ENCODE results near the gene ARPP21. TPM values are rescaled to one million over a fixed set of nuclear protein-coding genes. Genes with fewer than 3 reads are reported as not detected.

The ARPP21 gene
- total and polyA plus RNA-seq, 5 experiments from 2014 or later, result not detected

DNA sequence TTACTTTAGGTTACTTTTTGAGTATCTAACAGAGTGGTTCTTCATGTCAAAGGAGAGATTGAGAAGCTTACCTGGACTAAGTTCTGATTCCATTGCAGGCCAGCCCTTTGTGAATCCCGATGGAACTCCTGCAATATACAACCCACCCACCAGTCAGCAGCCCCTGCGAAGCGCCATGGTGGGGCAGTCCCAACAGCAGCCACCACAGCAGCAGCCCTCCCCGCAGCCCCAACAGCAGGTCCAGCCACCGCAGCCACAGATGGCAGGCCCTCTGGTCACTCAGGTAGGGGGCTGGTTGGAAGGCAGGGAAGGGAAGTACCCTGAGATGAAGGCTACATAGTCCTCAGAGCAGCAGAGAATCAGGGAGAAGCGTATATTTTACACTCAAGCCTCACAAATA is 97.8 kb downstream of the ARPP21 start:
- H3K4me1 Mint-ChIP-seq, result peaks cover 0 to 7% (median 0%) of the 10 kb centered on the region in 4 donors
- POLR2A ChIA-PET, result no interaction called here
- no peak overlapping the region for H3K27ac Mint-ChIP-seq
- no peak overlapping the region for H3K4me3 Mint-ChIP-seq
- ATAC-seq, result no peak
- no peak for DNase-seq
- H3K27me3 Mint-ChIP-seq, result no peaks in the 10 kb centered on the region
- no peaks in the 10 kb centered on the region for H3K36me3 Mint-ChIP-seq
- H3K9me3 Mint-ChIP-seq, result no peaks in the 10 kb centered on the region

DNA sequence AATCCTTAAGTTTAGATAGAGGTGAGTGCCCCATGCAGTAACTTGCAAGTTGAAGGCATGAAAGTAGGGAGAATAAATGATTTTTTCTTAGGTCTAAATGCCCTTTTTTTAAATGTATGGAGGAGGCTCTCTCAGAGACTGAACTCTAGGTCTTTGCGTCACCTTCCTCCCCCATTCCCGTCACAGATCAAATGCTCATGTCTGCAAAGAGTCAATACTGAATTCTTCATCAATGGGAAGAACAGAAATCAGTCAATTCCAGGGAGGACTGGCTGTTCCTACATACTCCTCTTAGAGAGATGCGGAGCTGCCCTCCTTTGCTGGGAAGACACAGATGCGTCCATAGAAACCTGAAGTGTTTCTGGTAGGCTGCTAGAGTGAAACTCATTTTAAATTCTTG is 98.2 kb downstream of the ARPP21 start:
- Mint-ChIP-seq H3K27ac (no peak overlapping the region), H3K36me3 (no peaks in the 10 kb centered on the region), H3K4me1 (peaks cover 0 to 7% (median 0%) of the 10 kb centered on the region in 4 donors), H3K9me3 (no peaks in the 10 kb centered on the region), H3K27me3 (no peaks in the 10 kb centered on the region), H3K4me3 (no peak overlapping the region)
- no peak for DNase-seq
- ATAC-seq, result no peak
- POLR2A ChIA-PET, result no interaction called here

DNA sequence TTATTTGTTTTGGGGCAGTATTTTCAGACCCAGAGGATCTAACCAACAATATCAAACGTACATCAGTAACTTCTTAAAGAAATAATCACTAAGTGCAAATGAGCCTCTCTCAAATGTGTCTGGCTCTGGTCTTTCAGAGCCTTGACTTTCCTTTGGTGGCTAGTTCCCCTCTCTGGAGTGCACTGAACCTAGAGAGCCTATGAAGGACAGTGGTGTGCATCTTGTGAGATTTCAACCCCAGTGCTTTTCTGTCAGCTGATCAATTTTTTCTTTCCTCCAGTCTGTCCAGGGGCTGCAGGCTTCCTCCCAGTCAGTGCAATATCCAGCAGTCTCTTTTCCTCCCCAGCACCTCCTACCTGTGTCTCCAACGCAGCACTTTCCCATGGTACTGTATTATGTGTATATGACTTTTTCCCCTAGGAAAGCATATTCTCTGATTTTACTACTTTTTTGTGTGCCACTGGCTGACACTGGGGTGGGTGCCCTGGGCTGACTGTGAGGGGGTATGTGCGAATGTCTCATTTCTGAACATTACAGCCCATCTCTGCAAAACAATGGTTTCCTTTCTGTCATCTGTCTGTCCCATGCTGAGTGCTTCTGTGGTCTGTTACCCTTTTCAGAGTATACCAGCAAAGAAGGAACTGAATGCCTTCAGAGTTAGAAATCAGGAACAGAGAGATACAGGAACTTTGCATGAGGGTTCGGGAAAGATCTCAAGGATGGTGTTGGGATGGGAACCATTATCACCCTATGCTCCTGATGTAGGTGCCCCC is 98.8 kb downstream of the ARPP21 start:
- Mint-ChIP-seq H3K4me3 (no peak overlapping the region), H3K36me3 (no peaks in the 10 kb centered on the region), H3K9me3 (no peaks in the 10 kb centered on the region), H3K27ac (no peak overlapping the region), H3K4me1 (peaks cover 0 to 7% (median 0%) of the 10 kb centered on the region in 4 donors), H3K27me3 (no peaks in the 10 kb centered on the region)
- ATAC-seq (no peak), DNase-seq (no peak)
- POLR2A ChIA-PET, result no interaction called here

DNA sequence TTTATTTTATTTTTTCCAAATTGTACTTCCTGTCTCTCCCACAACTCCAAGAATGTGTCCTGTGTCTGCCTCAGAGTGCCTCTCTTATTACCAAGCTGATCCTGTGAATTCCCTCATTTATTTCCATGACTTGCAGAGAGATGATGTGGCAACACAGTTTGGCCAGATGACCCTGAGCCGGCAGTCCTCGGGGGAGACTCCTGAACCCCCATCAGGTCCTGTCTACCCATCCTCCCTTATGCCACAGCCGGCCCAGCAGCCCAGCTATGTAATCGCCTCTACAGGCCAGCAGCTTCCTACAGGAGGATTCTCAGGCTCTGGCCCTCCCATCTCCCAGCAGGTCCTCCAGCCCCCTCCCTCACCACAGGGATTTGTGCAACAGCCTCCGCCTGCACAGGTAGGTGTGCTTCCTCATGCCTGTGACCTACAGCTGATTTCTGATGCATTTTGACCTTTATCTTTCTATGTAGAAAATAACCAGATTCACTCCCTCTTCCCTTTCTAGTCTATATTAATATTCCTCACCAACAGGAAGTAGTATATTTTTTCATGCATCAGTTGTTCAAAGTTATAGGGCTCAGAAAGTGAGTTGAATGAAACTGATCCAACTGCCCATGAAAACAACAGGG is 100.0 kb downstream of the ARPP21 start:
- no peak overlapping the region for H3K4me3 Mint-ChIP-seq
- no peaks in the 10 kb centered on the region for H3K36me3 Mint-ChIP-seq
- no peaks in the 10 kb centered on the region for H3K27me3 Mint-ChIP-seq
- DNase-seq (no peak), ATAC-seq (no peak)
- H3K27ac Mint-ChIP-seq, result no peak overlapping the region
- no peaks in the 10 kb centered on the region for H3K9me3 Mint-ChIP-seq
- POLR2A ChIA-PET, result no interaction called here
- peaks cover 0 to 7% (median 0%) of the 10 kb centered on the region in 4 donors for H3K4me1 Mint-ChIP-seq

DNA sequence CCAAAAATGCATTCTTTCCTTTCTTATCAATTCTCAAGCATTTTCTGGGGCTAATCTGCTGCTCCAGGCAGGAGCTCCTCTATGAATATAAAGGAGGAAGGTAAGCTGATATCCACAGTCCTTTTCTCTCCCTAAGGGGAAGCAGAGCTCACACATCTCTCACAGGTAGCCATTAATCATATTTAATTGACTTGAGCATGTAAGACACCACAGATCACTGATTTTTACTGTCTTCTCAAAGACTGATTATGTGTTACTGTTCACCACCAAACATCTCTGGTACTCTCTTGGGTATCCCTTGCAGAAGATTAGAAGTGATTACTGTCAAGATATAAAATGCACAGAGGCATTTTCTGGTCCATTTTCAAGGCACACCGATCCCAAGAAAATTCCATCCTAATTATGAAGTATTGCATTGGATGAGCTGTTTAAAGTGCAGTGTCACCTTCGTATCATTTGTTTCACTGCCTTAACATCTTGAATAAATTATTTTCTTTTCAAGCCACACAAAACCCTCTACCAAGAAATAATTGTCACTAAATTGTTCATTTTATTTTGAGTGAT is 100.7 kb downstream of the ARPP21 start:
- POLR2A ChIA-PET, result no interaction called here
- no peaks in the 10 kb centered on the region for H3K9me3 Mint-ChIP-seq
- H3K4me3 Mint-ChIP-seq, result no peak overlapping the region
- H3K27ac Mint-ChIP-seq, result no peak overlapping the region
- peaks cover 0 to 7% (median 0%) of the 10 kb centered on the region in 4 donors for H3K4me1 Mint-ChIP-seq
- H3K27me3 Mint-ChIP-seq, result no peaks in the 10 kb centered on the region
- no peak for DNase-seq
- no peaks in the 10 kb centered on the region for H3K36me3 Mint-ChIP-seq
- ATAC-seq, result no peak

DNA sequence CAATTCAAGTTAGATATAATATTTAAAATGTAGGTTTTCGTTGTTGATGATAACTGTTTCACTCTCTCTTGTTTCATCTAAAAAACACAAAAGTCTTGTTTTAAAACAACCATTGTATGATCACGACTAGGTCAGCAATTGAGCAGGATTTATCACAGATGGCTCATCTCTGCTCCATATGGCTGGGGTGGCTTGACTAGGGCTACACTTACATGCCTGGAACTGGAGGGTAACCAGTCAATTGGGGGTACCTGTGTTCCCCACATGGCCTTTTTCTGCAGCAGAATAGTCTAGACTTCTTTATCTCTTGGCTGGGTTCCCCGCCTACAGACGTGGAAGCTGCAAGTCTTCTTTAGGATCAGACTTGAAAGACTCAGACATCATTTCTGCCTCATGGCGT is 103.9 kb downstream of the ARPP21 start:
- ATAC-seq (no peak), DNase-seq (no peak)
- no peaks in the 10 kb centered on the region for H3K36me3 Mint-ChIP-seq
- H3K27me3 Mint-ChIP-seq, result no peaks in the 10 kb centered on the region
- H3K4me1 Mint-ChIP-seq, result peaks cover 0 to 7% (median 0%) of the 10 kb centered on the region in 4 donors
- H3K27ac Mint-ChIP-seq, result no peak overlapping the region
- no peak overlapping the region for H3K4me3 Mint-ChIP-seq
- peaks cover 0 to 9% (median 0%) of the 10 kb centered on the region in 9 donors for H3K9me3 Mint-ChIP-seq
- POLR2A ChIA-PET, result no interaction called here

DNA sequence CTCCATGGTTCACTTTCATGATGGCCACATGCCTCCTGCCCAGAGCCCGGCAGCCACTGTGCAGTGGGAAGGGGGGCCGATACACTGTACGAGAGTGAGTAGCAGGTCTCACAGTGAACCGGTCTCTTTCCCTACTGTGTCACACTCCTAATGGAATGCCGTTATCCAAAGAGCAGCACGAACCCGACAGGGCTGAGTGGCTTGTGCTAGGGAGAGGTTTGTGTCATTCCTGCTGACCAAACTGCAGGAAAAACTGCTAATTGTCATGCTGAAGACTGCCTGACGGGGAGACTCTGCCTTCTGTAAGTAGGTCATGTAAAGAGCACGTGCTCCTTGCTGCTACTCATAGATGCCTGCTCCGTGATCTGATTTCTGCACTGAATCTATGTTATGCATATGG is 105.1 kb downstream of the ARPP21 start:
- Mint-ChIP-seq H3K27ac (no peak overlapping the region), H3K9me3 (peaks cover 0 to 9% (median 0%) of the 10 kb centered on the region in 9 donors), H3K27me3 (no peaks in the 10 kb centered on the region), H3K4me1 (no peaks in the 10 kb centered on the region), H3K4me3 (no peak overlapping the region), H3K36me3 (no peaks in the 10 kb centered on the region)
- POLR2A ChIA-PET, result no interaction called here
- DNase-seq (no peak), ATAC-seq (no peak)

DNA sequence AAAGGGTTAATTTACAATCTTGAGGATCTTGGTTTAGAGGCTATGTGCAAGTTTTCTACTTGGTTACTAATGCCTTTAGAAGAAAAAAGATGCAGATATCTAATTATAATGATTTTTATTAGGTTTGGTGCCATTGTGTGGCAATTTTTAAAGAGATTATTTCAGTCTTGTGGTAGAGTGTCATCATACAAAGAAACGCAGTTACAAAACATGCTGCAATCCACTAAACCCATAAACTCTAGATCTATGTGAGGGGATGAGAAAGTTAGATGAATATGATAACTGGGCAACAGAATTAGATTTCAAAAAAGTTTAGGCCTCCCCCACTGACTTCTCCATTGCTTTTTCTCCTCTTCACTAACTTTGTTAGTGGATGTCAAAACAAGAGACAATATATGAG is 106.0 kb downstream of the ARPP21 start:
- H3K36me3 Mint-ChIP-seq, result no peaks in the 10 kb centered on the region
- H3K27me3 Mint-ChIP-seq, result no peaks in the 10 kb centered on the region
- ATAC-seq, result no peak
- H3K4me3 Mint-ChIP-seq, result no peak overlapping the region
- H3K9me3 Mint-ChIP-seq, result peaks cover 0 to 9% (median 0%) of the 10 kb centered on the region in 9 donors
- POLR2A ChIA-PET, result no interaction called here
- H3K4me1 Mint-ChIP-seq, result no peaks in the 10 kb centered on the region
- no peak overlapping the region for H3K27ac Mint-ChIP-seq
- no peak for DNase-seq

DNA sequence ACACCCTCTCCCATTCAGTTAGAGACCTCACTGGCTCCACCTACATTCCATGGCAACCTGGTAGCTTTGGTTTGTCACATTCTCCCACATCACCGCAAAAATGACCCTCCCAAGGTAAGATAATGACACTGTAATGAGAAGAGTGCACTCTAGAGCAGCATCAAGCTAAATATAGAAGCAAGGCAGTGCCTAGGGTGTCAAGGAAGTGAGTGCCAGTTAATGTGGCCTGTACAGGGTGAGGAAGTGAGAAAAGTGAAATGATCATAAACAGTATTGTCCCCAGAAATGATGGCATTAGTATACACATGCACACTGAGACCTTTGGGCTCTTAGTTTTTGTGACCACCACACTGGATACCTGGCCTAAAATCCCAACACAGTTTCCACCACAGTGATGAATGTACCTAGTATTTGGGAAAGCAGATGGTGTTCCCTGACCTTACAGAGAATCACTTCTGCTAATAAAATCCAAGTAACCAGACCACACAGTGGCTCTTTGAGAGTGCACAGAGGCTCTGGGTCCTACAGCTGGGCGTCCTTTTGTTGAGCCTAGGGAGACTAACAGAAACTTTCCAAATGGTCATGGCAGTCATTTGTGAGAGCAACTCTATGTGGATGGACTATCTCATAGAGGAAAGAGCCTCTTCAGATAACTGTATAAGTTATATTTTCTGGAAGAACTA is 106.6 kb downstream of the ARPP21 start:
- H3K4me3 Mint-ChIP-seq, result no peak overlapping the region
- ATAC-seq, result no peak
- DNase-seq, result no peak
- H3K9me3 Mint-ChIP-seq, result peaks cover 0 to 9% (median 0%) of the 10 kb centered on the region in 9 donors
- no peaks in the 10 kb centered on the region for H3K4me1 Mint-ChIP-seq
- no peak overlapping the region for H3K27ac Mint-ChIP-seq
- no peaks in the 10 kb centered on the region for H3K27me3 Mint-ChIP-seq
- POLR2A ChIA-PET, result no interaction called here
- H3K36me3 Mint-ChIP-seq, result no peaks in the 10 kb centered on the region

DNA sequence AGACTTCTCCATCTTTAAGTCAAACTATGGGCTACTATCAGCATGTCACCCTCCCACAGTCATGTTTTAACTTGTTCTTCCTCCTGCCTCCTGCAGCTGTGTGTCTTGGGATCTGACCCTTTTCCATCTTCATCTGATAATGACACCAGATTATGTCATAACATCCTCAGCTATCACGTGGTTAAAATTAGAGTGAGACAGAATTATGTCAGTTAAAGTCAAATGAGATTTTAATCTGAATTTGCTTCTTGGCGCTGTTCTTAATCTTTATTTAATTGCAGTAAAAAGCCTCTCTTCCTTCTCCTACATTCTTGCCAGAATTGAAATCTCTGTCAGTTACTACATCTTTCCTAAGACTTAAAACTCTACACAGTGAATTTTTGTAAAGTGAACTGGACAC is 107.2 kb downstream of the ARPP21 start:
- Mint-ChIP-seq H3K9me3 (peaks cover 0 to 9% (median 0%) of the 10 kb centered on the region in 9 donors), H3K27me3 (no peaks in the 10 kb centered on the region), H3K4me3 (no peak overlapping the region), H3K36me3 (no peaks in the 10 kb centered on the region), H3K4me1 (no peaks in the 10 kb centered on the region), H3K27ac (no peak overlapping the region)
- ATAC-seq (no peak), DNase-seq (no peak)
- POLR2A ChIA-PET, result no interaction called here

DNA sequence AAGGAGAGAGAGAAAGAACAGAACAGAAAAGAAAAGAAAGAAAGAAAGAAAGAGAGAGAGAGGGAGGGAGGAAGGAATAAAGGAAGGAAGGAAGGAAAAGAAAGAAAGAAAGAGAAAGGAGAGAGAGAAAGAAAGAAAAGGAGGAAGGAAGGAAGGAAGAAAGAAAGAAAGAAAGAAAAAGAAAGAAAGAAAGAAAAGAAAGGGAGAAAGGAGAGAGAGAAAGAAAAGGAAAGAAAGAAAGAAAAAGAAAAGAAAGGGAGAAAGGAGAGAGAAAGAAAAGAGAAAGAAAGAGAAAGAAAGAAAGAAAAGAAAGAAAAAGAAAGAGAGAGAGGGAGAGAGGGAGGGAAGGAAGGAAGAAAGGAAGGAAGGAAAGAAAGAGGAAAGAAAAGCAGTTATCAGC is 108.8 kb downstream of the ARPP21 start:
- H3K27ac Mint-ChIP-seq, result no peak overlapping the region
- POLR2A ChIA-PET, result no interaction called here
- no peaks in the 10 kb centered on the region for H3K4me1 Mint-ChIP-seq

DNA sequence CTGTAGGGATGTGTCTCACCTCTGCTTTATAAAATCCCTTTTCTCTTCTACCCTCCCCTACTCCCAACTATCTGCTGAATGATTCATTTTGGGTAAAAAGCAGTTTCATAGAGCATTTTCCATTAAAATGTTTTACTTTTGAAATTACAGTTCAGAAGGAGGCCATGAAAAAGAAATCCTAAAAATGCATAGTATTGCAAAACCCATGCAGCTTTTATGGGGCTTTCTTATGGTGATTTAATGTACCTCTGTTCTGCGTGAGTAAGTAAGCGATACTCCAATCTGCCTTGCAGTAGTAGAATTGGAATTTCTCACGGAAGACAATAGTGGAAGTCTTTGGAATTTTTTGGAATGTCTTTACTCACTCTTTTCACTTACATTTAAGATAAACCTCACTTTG is 111.9 kb downstream of the ARPP21 start:
- Mint-ChIP-seq H3K27ac (no peak overlapping the region), H3K9me3 (peaks cover 0 to 9% (median 0%) of the 10 kb centered on the region in 9 donors), H3K27me3 (peaks cover 0 to 2% (median 0%) of the 10 kb centered on the region in 5 donors), H3K4me3 (no peak overlapping the region), H3K36me3 (no peaks in the 10 kb centered on the region), H3K4me1 (no peaks in the 10 kb centered on the region)
- ATAC-seq (no peak), DNase-seq (no peak)
- POLR2A ChIA-PET, result no interaction called here

More for the DNA sequence above, 108.8 kb downstream of the ARPP21 start:
- peaks cover 0 to 9% (median 0%) of the 10 kb centered on the region in 9 donors for H3K9me3 Mint-ChIP-seq
- DNase-seq, result no peak
- no peak overlapping the region for H3K4me3 Mint-ChIP-seq
- peaks cover 0 to 2% (median 0%) of the 10 kb centered on the region in 5 donors for H3K27me3 Mint-ChIP-seq
- no peaks in the 10 kb centered on the region for H3K36me3 Mint-ChIP-seq
- ATAC-seq, result no peak

Data from naive thymus-derived CD8-positive, alpha-beta T cell (primary cell).